Measurements from ENCODE around the gene HMCN1.

Gene HMCN1

GRCh38 chr1:186212568-186213224 is 478.5 kb downstream of the HMCN1 start:
- peak; percentile 16 for FAIRE-seq

- FAIRE-seq, result no peak
Measured at GRCh38 chr1:186213225-186213607, 479.0 kb downstream of the HMCN1 start.

GRCh38 chr1:186214791-186215190 is 480.6 kb downstream of the HMCN1 start:
- FAIRE-seq, result no peak

GRCh38 chr1:186215636-186216035 is 481.4 kb downstream of the HMCN1 start:
- FAIRE-seq, result no peak

GRCh38 chr1:186218654-186219352 is 484.6 kb downstream of the HMCN1 start:
- no peak for FAIRE-seq

- FAIRE-seq, result no peak
Measured at GRCh38 chr1:186220067-186220466, 485.9 kb downstream of the HMCN1 start.

GRCh38 chr1:186220911-186221310 is 486.7 kb downstream of the HMCN1 start:
- no peak for FAIRE-seq

- FAIRE-seq, result no peak
Measured at GRCh38 chr1:186225096-186225495, 490.9 kb downstream of the HMCN1 start.

GRCh38 chr1:186228749-186229148 is 494.6 kb downstream of the HMCN1 start:
- FAIRE-seq, result no peak

GRCh38 chr1:186231861-186232436 is 497.8 kb downstream of the HMCN1 start:
- FAIRE-seq, result no peak

- no peak for FAIRE-seq
Measured at GRCh38 chr1:186234976-186235686, 500.9 kb downstream of the HMCN1 start.

GRCh38 chr1:186235696-186236095 is 501.5 kb downstream of the HMCN1 start:
- FAIRE-seq, result no peak

GRCh38 chr1:186236921-186237320 is 502.7 kb downstream of the HMCN1 start:
- no peak for FAIRE-seq

GRCh38 chr1:186239171-186239570 is 505.0 kb downstream of the HMCN1 start:
- FAIRE-seq, result no peak

GRCh38 chr1:186240436-186240835 is 506.2 kb downstream of the HMCN1 start:
- FAIRE-seq, result no peak

All from A204.1 (cell line).